Superior temporal gyrus (tissue), 1 donor: Measurements from ENCODE around the gene EBI3.
"Not testable (repeated sequence)": the region's sequence is repeated elsewhere in the genome, so short reads cannot be mapped to it uniquely, and the experiment has no call there.

Source experiments
- DNase-seq: peaks from one replicate; pipeline ENCODE4 v3.0.0-alpha.2; 2016; ENCODE audit errors: extremely low spot score

The EBI3 gene

DNA sequence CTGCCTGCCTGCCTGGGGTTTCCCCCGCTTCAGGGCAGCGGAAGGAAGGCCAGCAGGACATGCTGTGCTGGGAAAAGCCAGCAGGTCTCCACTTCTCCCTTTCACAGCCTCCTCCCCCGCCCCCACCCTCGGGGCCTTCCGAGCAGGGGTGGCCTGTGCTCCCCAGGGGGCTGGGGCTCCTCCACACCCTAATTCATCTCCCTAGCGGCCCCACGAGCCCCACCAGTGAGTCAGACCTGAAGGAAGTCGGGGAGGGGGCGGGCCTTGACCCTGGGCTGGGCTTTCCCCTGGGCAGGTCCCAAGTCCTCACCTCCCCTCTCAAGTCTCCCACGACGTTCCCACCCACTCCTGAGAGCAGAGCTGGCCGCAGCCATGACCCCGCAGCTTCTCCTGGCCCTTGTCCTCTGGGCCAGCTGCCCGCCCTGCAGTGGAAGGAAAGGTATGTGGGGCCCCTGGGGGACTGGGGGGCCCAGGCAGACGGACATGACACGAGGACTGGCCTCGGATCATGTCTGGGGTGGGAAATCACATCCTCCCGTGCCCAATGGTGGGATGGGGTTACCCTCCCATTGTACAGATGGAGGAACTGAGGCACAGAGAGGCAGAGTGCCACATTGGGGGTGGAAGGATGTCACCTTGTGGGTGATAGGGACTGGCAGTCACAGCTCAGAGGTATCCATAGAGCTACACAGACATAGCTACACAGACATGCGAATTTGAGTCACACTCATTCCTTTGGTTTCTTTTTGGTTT is at the start of gene EBI3:
Gene EBI3 (plus strand): TSS at position 345 of the 753 bp plus-strand sequence. CDS start 28 bp downstream, at position 373.
- no peak for DNase-seq

DNA sequence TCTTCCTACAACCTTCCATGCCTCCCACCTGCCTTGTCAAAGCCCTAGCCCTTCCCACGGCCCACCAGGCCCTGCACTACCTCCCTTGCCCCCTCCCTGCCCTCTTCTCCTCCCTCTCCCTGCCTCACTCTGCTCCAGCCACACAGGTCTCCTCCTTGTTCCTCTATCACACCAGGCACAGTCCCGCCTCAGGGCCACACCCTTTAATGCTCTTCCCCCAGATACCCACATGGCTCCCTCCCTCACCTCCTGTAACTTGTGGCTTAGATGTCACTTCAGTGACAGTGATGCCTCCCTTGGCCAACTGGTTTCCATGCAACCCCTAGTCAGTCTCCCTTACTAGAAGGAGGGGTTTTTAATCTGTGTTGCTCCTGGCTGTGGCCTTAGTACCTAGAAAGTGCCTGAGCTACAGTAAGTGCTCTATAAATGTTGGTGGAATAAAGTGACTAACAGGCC is 48.2 kb upstream of the EBI3 start:
- DNase-seq: no peak

DNA sequence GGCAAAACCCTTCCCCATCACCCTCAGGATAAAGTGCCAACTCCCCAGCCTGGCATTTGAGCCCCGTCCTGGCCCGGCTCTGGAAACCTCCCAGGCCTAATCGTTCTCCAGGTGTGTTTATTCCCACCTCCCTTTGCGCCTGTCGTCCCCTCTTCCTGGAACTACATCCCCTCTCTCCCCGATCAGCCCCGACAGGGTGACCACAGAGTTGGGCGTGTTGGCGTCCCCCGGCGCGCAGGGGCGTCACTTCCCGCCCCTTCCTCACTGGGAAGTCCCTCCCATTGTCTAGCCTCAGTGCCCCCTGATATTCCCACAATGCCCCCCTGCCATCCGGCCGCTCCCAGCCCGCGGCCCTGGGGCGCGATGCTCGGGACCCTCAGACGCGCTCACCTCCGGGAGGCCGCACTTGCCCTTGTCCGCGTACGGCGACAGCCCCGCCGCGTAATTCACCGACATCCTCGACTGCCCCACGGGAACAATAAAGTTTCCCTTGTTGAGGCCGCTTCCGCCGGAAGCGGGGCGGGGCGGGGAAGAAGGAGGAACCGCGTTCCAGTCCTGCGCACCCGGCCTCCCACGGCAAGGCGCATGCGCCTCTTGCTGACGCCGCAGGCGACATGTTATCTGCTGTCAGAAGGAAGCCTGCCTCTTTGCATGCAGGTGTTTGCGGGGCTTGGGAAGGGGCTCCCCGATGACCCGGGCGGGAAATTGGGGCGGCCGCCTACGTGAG is 47.1 kb upstream of the EBI3 start, which contains the start of the genes ANKRD24 and SIRT6:
Gene ANKRD24 (plus strand): TSS at position 606 of the 727 bp plus-strand sequence. CDS start 3,737 bp downstream, outside the sequence.
Gene SIRT6 (minus strand): TSS at position 480 of the 727 bp plus-strand sequence. CDS start 24 bp downstream, at position 456.
- DNase-seq: peak; percentile 97

DNA sequence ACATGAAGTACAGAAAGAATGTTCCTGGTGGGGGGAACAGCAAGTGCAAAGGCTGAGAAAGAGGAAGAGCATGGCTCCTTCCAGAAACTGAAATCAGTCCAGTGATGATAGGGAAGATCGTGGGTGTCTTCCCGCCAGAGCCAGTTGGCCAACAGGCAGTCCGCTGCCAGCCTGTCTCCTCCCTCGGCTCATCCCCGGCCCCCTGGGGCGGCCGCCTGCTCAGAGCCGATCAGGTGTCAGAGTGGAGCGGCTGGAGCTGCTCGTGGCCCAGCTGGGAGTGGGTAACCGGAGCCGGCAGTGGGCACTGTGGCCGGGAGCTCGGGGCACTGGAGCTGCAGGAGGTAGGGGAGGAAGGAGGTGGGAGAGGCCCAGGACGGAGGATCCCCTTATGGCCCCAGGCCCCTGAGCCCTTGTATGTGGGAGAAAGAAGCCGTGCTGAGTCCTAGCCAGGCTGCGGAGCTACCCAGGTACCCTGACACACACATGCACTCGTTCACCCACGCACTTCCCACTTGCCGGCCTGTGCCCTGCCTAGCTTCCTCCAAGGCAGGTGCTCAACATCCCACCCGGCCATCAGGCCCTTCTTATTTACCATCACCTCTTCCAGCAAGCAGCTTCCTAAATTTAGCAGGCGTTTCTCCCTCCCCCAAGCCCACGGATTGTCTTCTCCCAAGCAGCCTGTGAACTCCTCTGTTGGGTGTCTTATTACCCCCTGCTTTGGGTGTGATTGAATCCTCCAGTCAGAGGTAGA is 45.2 kb upstream of the EBI3 start:
- DNase-seq: peak; percentile 30

DNA sequence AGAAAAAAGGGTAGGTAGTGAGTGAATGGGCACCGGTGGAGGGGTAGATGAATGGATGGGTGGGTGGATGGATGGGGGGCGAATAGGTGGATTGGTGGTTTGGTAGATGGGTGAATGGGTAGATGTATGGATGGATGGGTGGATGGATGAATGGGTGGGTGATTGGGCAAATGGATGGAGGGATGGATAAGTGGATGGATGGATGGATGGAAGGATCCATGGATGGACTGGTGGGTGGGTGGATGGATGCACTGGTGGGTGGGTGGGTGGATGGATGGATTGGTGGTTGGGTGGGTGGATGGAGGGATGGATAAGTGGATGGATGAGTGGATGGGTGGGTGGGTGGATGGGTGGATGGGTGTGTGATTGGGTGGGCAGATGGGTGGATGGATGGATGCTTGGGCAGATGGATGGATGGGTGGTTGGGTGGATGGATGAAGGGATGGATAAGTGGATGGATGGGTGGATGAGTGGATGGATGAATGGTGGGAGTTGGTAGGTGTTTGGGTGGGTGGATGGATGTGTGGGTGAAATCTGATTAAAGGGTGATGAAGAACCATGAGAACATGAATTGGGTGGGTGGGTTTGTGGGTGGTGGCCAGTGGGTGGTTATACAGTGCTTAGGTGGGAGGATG is 44.5 kb upstream of the EBI3 start:
- no peak for DNase-seq

DNA sequence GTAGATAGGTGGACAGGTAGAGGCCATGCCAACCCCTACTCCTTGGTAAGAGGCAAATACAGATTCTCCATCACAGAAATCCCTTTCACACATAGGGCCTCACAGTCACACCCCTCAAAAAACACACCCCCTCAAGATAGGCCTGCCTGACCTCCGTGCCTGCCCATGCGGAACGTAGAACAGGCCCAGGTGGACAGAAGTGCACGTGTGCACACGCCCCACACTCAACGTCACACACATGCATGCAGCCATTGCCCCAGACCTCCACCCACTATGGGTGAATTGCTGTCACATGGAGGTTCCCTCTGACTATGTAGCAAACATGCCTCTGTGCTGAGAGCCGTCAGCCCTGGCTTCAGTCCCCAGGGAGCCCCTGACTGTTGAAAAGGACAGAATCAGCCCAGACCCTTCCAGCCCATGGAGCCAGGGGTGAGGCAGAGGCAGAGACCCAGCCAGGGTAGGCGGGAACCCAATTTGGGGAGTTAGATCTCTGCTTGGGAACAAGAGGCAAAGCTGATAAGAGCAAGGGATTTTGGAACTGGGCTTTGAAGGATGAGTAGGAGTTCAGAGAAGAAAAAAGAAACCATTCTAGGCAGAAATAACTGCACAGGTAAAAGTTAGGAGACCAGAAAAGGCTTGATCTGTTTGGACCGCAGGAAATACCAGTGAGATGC is 43.8 kb upstream of the EBI3 start:
- DNase-seq: no peak

DNA sequence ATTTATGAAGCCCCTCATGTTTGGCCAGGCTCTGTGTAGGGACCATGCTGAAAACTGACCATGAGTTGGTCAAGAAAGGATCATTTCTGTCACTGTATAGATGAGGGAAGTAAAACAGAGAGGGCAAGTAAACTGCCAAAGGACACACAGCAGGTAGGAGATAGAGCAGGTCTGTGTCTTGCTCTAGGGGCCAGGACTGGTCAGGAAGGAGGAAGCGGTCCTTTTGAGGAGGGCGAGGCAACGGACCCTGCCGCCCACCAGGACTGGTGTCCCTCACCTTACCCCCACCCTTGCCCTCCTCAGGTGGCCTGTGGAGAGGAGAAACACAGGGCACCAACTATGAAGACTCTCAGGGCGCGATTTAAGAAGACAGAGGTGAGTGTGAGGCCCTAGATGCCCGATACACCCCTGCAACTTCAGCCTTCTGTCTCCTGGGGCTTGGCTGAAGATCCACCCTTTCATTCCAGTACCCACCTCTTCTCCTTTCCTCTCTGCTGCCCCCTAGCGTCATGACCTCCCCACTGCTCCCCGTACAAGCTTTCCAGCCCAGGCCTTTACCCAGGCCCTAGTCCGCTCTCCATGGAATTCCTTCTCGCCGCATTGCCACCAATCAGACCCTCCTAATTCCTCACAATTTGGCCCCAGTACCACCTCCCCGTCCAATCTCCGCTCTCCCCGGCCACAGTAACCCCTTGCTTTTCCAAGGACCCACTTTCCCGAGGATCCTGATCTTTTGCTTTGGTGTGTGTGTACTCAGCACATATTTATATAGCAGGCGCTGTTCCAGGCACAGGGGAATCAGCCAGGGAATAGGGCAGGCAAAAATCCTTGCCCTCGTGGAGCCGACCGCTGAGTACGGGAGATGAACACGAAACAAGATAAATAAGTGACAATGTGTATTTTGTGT is 43.0 kb upstream of the EBI3 start:
- DNase-seq: peak; percentile 54

DNA sequence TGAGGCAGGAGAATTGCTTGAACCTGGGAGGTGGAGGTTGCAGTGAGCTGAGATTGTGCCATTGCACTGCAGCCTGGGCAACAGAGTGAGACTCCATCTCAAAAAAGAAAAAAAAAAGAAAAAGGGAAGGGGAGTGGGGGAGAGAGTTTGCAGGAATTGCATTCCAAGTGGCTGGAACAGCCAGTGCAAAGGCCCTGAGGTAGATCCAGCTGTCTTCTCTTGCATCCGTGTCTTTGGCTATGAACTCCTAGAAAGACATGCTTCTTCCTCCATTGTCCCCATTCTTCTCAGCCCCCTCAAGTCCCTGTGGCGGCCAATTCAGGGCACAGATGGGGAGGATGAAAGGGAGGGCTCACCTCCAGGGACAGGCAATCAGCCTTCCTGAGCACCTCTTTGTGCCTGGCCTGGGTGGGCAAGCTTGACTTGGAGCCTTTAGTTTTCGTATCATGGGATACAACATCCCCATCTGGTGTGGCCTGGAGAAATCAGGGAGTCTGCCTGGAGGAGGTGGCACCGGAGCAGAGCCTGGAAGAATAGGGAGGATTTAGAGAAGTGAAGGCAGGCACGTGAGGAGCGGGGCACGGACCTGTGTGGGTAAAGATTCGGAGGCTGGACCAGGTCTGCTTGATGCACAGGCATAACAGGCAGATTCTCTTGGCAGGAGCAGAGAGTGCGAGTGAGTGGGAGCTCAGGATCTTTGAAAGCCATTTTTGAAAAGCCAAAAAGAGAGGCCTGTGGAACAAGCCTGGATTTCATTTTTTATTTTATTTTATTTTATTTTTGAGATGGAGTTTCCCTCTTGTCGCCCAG is 41.8 kb upstream of the EBI3 start:
- no peak for DNase-seq

DNA sequence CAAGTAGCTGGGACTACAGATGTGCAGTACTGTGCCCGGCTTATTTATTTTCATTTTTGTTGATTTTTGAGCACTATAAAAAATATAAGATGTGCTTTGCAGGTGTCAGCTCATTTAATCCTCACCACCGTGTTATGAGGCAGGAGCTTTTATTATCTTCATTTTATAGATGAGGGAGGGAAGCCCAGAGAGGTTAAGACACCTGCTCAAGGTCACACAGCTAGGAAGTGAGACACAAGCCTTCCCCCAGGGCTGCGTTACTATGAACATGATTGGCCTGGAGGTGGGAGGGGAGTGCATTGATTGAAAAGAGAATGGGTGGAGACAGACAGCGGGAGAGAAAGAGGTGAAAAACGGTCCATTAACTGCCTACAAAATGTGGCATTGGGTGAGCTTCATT is 39.7 kb upstream of the EBI3 start:
- DNase-seq: no peak

DNA sequence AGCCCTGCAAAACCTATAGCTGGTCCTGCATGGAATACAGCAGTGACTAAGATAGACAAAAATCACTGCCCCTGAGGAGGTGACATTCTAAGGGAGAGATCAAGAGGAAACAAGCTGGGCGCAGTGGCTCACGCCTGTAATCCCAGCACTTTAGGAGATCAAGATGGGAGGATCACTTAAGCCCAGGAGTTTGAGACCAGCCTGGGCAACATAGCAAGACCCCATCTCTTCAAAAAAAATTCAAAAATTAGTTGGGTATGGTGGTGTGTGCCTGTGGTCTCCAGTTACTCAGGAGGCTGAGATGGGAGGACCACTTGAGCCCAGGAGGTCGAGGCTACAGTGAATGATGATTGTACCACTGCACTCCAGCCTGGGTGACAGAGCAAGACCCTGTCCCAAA is 36.8 kb upstream of the EBI3 start:
- not testable (repeated sequence) for DNase-seq

DNA sequence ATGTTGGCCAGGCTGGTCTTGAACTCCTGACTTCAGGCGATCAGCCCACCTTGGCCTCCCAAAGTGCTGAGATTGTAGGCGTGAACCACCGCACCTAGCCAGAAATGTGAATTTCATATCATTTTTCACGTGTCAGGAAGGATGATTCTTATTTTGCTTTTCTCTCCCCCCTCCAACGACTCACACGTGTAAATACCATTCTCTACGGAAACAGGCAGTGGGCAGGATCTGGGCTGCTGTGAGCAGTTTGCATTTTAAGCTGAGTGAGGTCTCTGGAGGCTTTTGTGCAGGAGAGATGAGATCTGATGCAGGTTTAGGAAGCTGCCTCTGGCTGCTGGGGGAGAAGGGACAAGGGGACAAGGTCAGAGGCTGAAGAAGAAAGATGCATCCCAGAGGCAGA is 35.0 kb upstream of the EBI3 start:
- no peak for DNase-seq

DNA sequence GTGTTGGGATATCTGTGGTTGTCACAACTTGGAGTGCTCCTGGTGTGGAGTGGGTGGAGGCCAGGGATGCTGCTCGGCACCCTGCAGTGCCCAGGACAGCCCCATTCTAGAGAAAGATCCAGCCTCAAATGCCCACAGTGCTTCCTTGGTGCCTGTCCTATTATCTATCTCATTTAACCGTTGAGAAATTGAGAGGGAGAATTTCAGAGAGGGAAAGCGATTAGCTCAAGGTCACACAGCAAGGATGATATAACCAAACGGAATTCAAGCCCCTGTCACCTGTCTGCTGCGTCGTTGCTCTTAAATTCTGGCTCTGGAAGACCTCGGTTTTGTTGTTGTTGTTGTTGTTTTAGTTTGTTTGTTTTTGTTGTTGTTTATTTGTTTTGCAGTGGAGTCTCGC is 33.3 kb upstream of the EBI3 start:
- DNase-seq: no peak

DNA sequence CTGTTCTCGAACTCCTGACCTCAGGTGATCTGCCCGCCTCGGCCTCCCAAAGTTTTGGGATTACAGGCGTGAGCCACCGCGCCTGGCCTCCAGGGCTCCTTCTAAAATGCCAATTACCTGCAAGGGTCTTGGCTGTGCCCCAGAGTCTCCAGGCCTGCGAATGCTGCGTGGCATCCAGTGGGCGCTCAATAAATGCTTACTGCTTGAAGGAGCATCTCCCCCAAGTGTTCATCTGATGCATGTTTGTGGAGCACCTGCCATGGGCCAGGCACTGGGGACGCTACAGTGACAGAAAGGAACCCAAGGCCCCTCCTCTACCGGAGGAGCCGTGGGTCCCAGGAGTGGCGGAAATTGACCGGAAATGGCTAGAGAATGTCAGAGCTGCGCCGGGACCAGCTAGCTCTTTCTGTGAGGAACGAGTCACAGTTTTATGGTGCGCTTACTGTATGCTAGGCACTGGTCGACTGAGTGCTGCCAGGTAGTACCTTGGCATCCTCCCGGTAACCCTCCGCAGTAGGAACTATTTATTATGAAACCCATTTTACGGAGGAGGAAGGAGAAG is 32.7 kb upstream of the EBI3 start:
- DNase-seq: no peak

DNA sequence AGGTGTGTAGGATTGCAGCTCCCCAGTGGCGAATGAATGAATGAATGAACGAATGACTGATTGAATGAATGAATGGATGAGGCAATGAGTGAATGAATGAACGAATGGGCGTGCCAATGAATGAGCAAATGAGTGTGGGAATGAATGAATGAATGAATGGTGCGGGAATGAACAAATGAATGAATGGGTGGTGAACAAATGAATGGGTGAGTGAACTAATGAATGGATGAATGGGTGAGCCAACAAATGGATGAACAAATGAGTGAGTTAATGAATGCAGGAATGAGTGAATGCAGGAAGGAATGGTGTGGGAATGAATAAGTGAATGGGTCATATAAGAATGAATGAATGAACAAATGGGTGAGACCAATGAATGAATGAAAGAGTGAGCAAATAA is 32.1 kb upstream of the EBI3 start:
- DNase-seq: no peak

DNA sequence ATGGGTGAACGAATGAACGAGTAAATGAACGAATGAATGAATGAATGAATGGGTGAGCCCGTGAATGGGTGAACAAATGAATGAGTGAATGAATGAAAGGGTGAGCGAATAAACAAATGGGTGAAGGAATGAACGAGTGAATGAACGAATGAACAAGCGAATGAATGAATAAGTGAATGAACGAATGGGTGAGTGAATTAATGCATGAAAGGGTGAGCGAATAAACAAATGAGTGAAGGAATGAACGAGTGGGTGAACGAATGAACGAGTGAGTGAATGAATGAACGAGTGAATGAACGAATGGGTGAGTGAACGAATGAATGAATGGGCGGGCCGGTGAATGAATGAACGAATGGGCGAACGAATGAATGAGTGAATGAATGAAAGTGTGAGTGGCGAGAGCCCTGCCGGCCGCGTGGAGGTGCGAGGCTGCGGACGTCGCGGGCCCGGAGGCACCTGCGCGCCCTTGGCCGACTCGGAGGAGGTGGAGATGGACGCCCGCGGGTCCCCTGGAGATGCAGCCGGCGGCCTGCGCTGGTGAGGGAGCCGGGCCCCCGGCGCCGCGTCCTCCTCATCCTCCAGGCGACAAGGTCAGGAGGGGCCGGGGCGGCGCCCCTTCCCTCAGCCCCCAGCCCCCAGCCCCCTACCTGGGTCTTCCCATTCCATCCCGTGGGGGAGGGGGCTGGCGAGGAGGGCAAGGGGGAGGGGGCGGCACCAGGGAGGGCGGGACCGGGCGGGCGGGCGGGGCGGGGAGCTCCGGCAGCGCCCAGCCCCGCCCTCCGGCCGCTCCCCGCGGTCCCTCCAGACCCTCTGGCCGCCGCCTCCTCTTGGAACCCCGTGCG is 31.5 kb upstream of the EBI3 start:
- no peak for DNase-seq

DNA sequence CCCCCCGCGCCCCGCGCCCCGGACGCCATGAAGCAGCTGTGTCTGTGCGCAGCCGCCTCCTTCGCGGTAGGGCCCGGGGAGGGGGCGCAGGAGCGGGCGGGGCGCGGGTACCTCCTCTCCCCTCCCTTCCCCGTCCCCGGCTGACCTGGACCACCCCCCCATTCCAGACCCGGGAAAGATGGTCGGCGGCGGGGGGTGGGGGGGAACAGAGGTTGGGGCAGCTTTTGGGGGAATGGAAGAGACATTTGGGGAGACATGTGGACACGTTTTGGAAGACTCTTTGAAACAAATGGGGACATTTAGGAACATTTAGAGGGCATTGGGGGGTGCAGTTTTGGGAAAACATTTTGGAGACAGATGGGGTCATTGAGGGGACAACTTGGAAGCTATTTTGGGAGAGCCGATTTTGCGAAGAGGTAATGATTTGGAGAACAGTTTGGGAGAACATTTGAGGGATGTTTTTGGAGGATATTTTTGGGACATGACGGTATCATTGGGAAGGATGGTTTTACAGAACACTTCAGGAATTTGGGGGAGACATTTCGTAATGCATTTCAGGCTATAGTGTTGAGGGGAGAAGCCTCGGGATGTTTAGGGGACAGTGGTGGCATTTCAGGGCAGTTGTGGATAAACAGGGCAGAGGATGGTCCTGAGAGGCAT is 30.7 kb upstream of the EBI3 start:
- peak; percentile 31 for DNase-seq

DNA sequence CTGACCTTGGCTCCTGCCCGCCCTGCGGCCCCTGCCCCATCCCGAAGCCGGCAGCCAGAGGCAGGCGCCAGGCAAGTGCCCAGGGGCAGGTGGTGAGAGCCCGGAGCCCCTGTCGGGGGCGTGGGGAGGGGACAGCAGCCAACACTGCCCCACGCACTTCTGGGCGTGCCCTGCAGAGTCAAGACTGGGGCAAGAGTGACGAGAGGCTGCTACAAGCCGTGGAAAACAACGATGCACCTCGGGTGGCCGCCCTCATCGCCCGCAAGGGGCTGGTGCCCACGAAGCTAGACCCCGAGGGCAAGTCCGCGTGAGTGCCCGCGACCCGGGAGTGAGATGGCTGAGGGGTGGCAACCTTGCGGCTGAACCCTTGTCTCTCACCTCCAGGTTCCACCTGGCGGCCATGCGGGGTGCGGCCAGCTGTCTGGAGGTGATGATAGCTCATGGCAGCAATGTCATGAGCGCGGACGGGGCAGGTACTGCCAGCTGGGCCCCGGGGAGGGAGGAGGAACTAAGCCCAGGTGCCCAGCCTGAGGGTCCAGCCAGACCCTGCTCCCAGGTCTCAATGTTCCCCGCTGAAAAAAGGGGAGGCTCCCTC is 29.5 kb upstream of the EBI3 start:
- DNase-seq: no peak
